Loucy (cell line): ENCODE data around the gene ADCY4.

Experiments
- EZH2phosphoT487 ChIP-seq: fragments of 200-600 bp; IDR thresholded peaks from 2 replicates; pipeline ENCODE4 v1.6.1; 2018; ENCODE audit warnings: antibody characterized with exemption, mild to moderate bottlenecking, moderate library complexity, borderline replicate concordance
- TF ChIP-seq, protein P1 (sequence below): fragments of 200-600 bp; sonication (generic); conservative IDR thresholded peaks from 2 replicates; pipeline ENCODE4 v1.5.1; 2014; ENCODE audit warnings: mild to moderate bottlenecking, antibody characterized with exemption, low read length

- TF ChIP-seq, protein P1, sequence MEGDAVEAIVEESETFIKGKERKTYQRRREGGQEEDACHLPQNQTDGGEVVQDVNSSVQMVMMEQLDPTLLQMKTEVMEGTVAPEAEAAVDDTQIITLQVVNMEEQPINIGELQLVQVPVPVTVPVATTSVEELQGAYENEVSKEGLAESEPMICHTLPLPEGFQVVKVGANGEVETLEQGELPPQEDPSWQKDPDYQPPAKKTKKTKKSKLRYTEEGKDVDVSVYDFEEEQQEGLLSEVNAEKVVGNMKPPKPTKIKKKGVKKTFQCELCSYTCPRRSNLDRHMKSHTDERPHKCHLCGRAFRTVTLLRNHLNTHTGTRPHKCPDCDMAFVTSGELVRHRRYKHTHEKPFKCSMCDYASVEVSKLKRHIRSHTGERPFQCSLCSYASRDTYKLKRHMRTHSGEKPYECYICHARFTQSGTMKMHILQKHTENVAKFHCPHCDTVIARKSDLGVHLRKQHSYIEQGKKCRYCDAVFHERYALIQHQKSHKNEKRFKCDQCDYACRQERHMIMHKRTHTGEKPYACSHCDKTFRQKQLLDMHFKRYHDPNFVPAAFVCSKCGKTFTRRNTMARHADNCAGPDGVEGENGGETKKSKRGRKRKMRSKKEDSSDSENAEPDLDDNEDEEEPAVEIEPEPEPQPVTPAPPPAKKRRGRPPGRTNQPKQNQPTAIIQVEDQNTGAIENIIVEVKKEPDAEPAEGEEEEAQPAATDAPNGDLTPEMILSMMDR: no peak
- TF ChIP-seq EZH2phosphoT487: no peak
Observed at GRCh38 chr14:24314377-24315193, 20.3 kb downstream of the ADCY4 start.
